GM12878 (cell line): ENCODE measurements around the gene NUDT3. TPM values are rescaled to one million over a fixed set of nuclear protein-coding genes. Genes with fewer than 3 reads are reported as not detected.

ENCODE experiments used
- ATAC-seq: fragments of 200-7000 bp; cut with Tn5 transposase; 3 replicates; pipeline ENCODE4 v1.9.1; 2020; ENCODE audit warnings: mild to moderate bottlenecking, moderate library complexity
- BruUV-seq: library from RNA; stranded (reverse); fragments of 400-500 nt; replicated peaks from 2 replicates; lab custom pipeline; 2021; lab: Mats Ljungman, UMichigan
- CTCF ChIA-PET: fragments of 300-600 bp; sonication (Branson Sonifier 250); formaldehyde crosslinking; extraction: SDS; loops from one replicate; lab custom pipeline; 2021; ENCODE audit warnings: inconsistent platforms; lab: Yijun Ruan, JAX
- POLR2A ChIA-PET: fragments of 350-600 bp; formaldehyde crosslinking; extraction: SDS; loops from one replicate; lab custom pipeline; 2021; ENCODE audit warnings: inconsistent platforms; lab: Charles Lee
- RAD21 ChIA-PET: fragments of 300-600 bp; sonication (Branson Sonifier 250); formaldehyde crosslinking; loops from one replicate; lab custom pipeline; 2023; ENCODE audit warnings: antibody characterized with exemption; ENCODE audit not compliant: unreplicated experiment; lab: Charles Lee
- SMC1A ChIA-PET: fragments of 300-600 bp; sonication (Branson Sonifier 250); formaldehyde crosslinking; loops from one replicate; lab custom pipeline; 2023; ENCODE audit not compliant: unreplicated experiment, uncharacterized antibody; lab: Charles Lee
- DNase-seq: peaks from one replicate; pipeline ENCODE4 v3.0.0-alpha.2; 2011; ENCODE audit warnings: low read depth, low spot score
- FAIRE-seq: peaks from 3 replicates; lab custom pipeline; 2011; peaks lifted over from hg19 to GRCh38; lab: Jason Lieb, UNC
- H2AFZ ChIP-seq: 2 replicates; pipeline ENCODE4 v1.6.0; 2011; ENCODE audit warnings: low read depth, low read length, control low read depth; ENCODE audit not compliant: control insufficient read depth
- H3K27ac ChIP-seq: 2 replicates; pipeline ENCODE4 v1.5.1; 2011; ENCODE audit warnings: control low read depth; ENCODE audit not compliant: control insufficient read depth, insufficient read depth
- H3K27me3 ChIP-seq, 2 experiments: replicated peaks in 1 of 2; 2 replicates each; pipeline versions ENCODE4 v1.6.0 to v1.6.1; 2011; ENCODE audit warnings: low read length in 1 of 2; ENCODE audit not compliant: control insufficient read depth in 2 of 2, insufficient read depth in 2 of 2
- H3K36me3 ChIP-seq, 2 experiments: 2 replicates each; pipeline ENCODE4 v1.5.1; 2011; ENCODE audit warnings: low read length in 1 of 2; ENCODE audit not compliant: control insufficient read depth in 2 of 2, insufficient read depth in 2 of 2
- H3K4me1 ChIP-seq: 2 replicates; pipeline ENCODE4 v1.6.1; 2011; ENCODE audit warnings: mild to moderate bottlenecking, low read length, moderate library complexity, mixed read lengths; ENCODE audit not compliant: control insufficient read depth, insufficient read depth
- H3K4me2 ChIP-seq: 2 replicates; pipeline ENCODE4 v1.6.0; 2011; ENCODE audit warnings: control low read depth; ENCODE audit not compliant: control insufficient read depth, insufficient read depth
- H3K4me3 ChIP-seq: fragments of 200-600 bp; sonication (generic); 2 replicates; pipeline ENCODE4 v1.5.1; 2016
- H3K79me2 ChIP-seq: 2 replicates; pipeline ENCODE4 v1.6.0; 2011; ENCODE audit warnings: low read length; ENCODE audit not compliant: control insufficient read depth, insufficient read depth
- H3K9ac ChIP-seq: 2 replicates; pipeline ENCODE4 v1.8.0; 2011; ENCODE audit warnings: low read length, control low read depth, mixed read lengths; ENCODE audit not compliant: control insufficient read depth, insufficient read depth
- H3K9me3 ChIP-seq: replicated peaks from 3 replicates; pipeline ENCODE4 v1.5.1; 2011; ENCODE audit warnings: mild to moderate bottlenecking, low read length; ENCODE audit not compliant: control insufficient read depth, insufficient read depth
- H4K20me1 ChIP-seq: 2 replicates; pipeline ENCODE4 v1.6.0; 2011; ENCODE audit not compliant: control insufficient read depth, insufficient read depth
- DPF2 ChIP-seq: fragments of 450-650 bp; IDR thresholded peaks from 2 replicates; pipeline ENCODE4 v1.6.1; 2017; ENCODE audit warnings: mild to moderate bottlenecking
- EED ChIP-seq: sonication (generic); IDR thresholded peaks from 2 replicates; pipeline ENCODE4 v1.6.1; 2016; ENCODE audit warnings: antibody characterized with exemption, low read depth
- IKZF2 ChIP-seq, 2 experiments: fragments of 450-650 bp; IDR thresholded peaks; 2 replicates each; pipeline ENCODE4 v1.6.1; 2017; ENCODE audit warnings: mild to moderate bottlenecking in 2 of 2, moderate library complexity in 2 of 2
- RUNX3 ChIP-seq: IDR thresholded peaks from 2 replicates; pipeline ENCODE4 v1.6.1; 2012; ENCODE audit warnings: low read length, inconsistent platforms
- ZZZ3 ChIP-seq: IDR thresholded peaks from 2 replicates; pipeline ENCODE4 v1.6.1; 2011; ENCODE audit warnings: low read depth; ENCODE audit not compliant: control insufficient read depth, insufficient read length
- WGBS: methylation state at CpG from one replicate; pipeline ENCODE4 v1.1.6; 2016; ENCODE audit warnings: low lambda C conversion rate; ENCODE audit not compliant: insufficient replicate concordance, insufficient coverage; ENCODE audit errors: missing lambda C conversion rate; 5-methylcytosine and 5-hydroxymethylcytosine counted together
- in situ Hi-C: fragments of 300-500 bp; cut with MboI; formaldehyde crosslinking; loops from 9 replicates; pipeline ENCODE4 v1.14.3; 2018; ENCODE audit warnings: mixed read lengths
- intact Hi-C: fragments of 100-400 bp; cut with micrococcal nuclease; formaldehyde crosslinking; loops from one replicate; pipeline ENCODE4 v1.14.2; 2022; ENCODE audit not compliant: unreplicated experiment
- polyA plus RNA-seq, 11 experiments: library from polyadenylated mRNA; depleted of rRNA in 4 of 11; unstranded in 6 of 11; stranded (reverse) in 5 of 11; fragments of >200 nt; fragmentation: Nextera tagmentation in 4 of 11; fragmentation: Illumina TruSeq in 1 of 11; extraction: Ambion mirVana in 4 of 11; extraction: Trizol in 1 of 11; gene quantifications; 1 replicate in 1 of 11; 2 replicates in 10 of 11; pipeline versions ENCODE4 v1.2.1 to v1.2.3, GENCODE V29; 2011 to 2016; ENCODE audit warnings: inconsistent platforms in 2 of 11, missing spikeins in 2 of 11, low read depth in 1 of 11
- total RNA-seq, 4 experiments: library from RNA; depleted of rRNA in 3 of 4; stranded (reverse); fragments of >200 nt in 3 of 4; fragmentation: Illumina TruSeq in 1 of 4; extraction: Trizol in 1 of 4; gene quantifications; 2 replicates each; pipeline versions ENCODE4 v1.2.1 to v1.2.3, GENCODE V29; 2013 to 2021

The NUDT3 gene
- total and polyA plus RNA-seq, 10 of the 15 experiments (the other 5 are each of a cell fraction or from before 2014, with no cell fraction given), result 2.4 to 32.3 (median 25.5) TPM

- DNase-seq, result no peak
- no peak overlapping the region for H2AFZ ChIP-seq
- FAIRE-seq, result no peak
- no peak overlapping the region for H3K9ac ChIP-seq
- no TSS peak for BruUV-seq
- intact Hi-C loops (loop anchor here (2.0 kb wide), 1 partner anchor 76 kb away; the partner anchor contains the start of gene NUDT3), in situ Hi-C loops (no loop called here)
- WGBS, result 4% methylated on average over 1 of the region's 1 CpG
- peaks cover 43% of the 10 kb centered on the region for H3K4me1 ChIP-seq
- no peak overlapping the region for H3K4me3 ChIP-seq
- peak overlapping the region; percentile 86 for H3K4me2 ChIP-seq
- no peaks in the 10 kb centered on the region for H3K36me3 ChIP-seq
- H3K27me3 ChIP-seq, result no peaks in the 10 kb centered on the region
- peaks cover 46% of the 10 kb centered on the region for H3K79me2 ChIP-seq
- H3K27ac ChIP-seq, result peak overlapping the region; percentile 84
- H4K20me1 ChIP-seq, result no peaks in the 10 kb centered on the region
- ChIA-PET SMC1A (interaction anchor here (0.6 to 4.3 kb wide), 14 partner anchors 8 to 98 kb away, joined by 3 to 26 read pairs (median 6); no protein-coding TSS in a partner anchor), RAD21 (interaction anchor here (0.6 to 4.4 kb wide), 10 partner anchors 10 to 111 kb away, joined by 3 to 23 read pairs (median 4); partner anchors contain the start of genes NUDT3 and SMIM29)
- H3K9me3 ChIP-seq, result no peaks in the 10 kb centered on the region
- peak; percentile 53 for ATAC-seq
- no peak for TF ChIP-seq ZZZ3
- TF ChIP-seq DPF2, result no peak
- TF ChIP-seq RUNX3, result peak; percentile 65; the same call in 1 of the 2 replicates
- peak; percentile 62 for TF ChIP-seq EED
- TF ChIP-seq IKZF2 (IDR thresholded peaks at IDR 0.05), result 0 out of 4 replicates have a peak, but pooled peaks have one; percentile 18 to 26
- TF ChIP-seq, all 136 proteins: peak for 3
- ChIA-PET POLR2A (interaction anchor here (0.5 to 2.3 kb wide), 6 partner anchors 10 to 74 kb away, joined by 3 to 8 read pairs (median 4); no protein-coding TSS in a partner anchor), CTCF (interaction anchor here (0.6 to 3.9 kb wide), 9 partner anchors 9 to 98 kb away, joined by 3 to 16 read pairs (median 3); no protein-coding TSS in a partner anchor)
These were observed 75.3 kb downstream of the NUDT3 start for GRCh38 chr6:34317172-34317477.
